Keratinocyte (primary cell): ENCODE data around the gene TRIM25.

ENCODE experiments used
- EZH2 ChIP-seq: IDR thresholded peaks from one replicate; pipeline ENCODE4 v1.6.1; 2012; ENCODE audit warnings: inconsistent platforms, mild to moderate bottlenecking, low read length, moderate library complexity
- TF ChIP-seq, protein P1 (sequence below), 3 experiments: IDR thresholded peaks in 1 of 3; conservative IDR thresholded peaks in 1 of 3; optimal IDR thresholded peaks in 1 of 3; 2 replicates in 2 of 3; 3 replicates in 1 of 3; pipeline versions ENCODE3 to v1.5.1; 2011; ENCODE audit warnings: low read length in 3 of 3, mild to moderate bottlenecking in 3 of 3, moderate library complexity in 2 of 3, control low read depth in 1 of 3, inconsistent platforms in 1 of 3; ENCODE audit not compliant: insufficient read depth in 2 of 3; ENCODE audit errors: extremely low read depth in 1 of 3

DNA sequence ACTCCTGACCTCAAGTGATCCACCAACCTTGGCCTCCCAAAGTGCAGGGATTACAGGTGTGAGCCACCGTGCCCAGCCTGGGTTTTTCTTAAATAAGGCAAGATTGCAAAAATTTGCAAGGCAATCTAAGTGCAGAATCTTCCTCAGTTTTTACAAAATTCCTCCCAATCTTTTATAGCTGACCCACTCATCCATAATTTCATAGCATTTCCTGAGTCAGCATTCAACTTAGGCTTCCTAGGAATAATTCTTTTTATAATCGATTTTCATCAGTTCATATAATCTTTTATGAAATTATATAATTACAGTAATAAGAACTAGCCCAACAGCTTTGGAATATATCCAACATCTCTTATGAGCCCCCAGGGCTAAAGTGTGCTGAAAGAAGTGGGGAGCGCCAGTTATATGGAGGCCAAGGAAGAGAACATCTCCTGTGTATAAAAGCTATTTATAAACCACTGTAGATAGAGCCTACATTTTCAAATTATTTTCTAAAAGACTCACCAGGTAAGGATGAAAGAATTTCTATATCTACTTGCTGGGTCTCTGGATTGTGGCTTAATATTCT lies 32.2 kb upstream of the TRIM25 start:
- TF ChIP-seq, protein P1, sequence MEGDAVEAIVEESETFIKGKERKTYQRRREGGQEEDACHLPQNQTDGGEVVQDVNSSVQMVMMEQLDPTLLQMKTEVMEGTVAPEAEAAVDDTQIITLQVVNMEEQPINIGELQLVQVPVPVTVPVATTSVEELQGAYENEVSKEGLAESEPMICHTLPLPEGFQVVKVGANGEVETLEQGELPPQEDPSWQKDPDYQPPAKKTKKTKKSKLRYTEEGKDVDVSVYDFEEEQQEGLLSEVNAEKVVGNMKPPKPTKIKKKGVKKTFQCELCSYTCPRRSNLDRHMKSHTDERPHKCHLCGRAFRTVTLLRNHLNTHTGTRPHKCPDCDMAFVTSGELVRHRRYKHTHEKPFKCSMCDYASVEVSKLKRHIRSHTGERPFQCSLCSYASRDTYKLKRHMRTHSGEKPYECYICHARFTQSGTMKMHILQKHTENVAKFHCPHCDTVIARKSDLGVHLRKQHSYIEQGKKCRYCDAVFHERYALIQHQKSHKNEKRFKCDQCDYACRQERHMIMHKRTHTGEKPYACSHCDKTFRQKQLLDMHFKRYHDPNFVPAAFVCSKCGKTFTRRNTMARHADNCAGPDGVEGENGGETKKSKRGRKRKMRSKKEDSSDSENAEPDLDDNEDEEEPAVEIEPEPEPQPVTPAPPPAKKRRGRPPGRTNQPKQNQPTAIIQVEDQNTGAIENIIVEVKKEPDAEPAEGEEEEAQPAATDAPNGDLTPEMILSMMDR (optimal IDR thresholded peaks at IDR 0.05 in 1 of 3, IDR thresholded peaks at IDR 0.05 in 1 of 3, conservative IDR thresholded peaks at IDR 0.05 in 1 of 3; ENCODE audit: extremely low read depth in 1 of 3, insufficient read depth in 2 of 3, low read length in 3 of 3) = no peak
- TF ChIP-seq EZH2 = no peak
